KMS-11 (cell line): ENCODE results near the gene RECQL5.
A peak's percentile ranks its signal among the peaks of the same experiment; 100 is the strongest.

Source experiments
- H2AFZ ChIP-seq: fragments of 200-600 bp; sonication (generic); 2 replicates; pipeline ENCODE4 v1.6.1; 2016; ENCODE audit warnings: antibody characterized with exemption, mixed run types, low read depth
- H3K27ac ChIP-seq: fragments of 200-600 bp; sonication (generic); 2 replicates; pipeline ENCODE4 v1.6.1; 2016; ENCODE audit warnings: mild to moderate bottlenecking, mixed run types
- H3K27me3 ChIP-seq: fragments of 200-600 bp; sonication (generic); 2 replicates; pipeline ENCODE4 v1.6.1; 2017; ENCODE audit warnings: mild to moderate bottlenecking, low read depth, mixed run types, moderate library complexity; ENCODE audit not compliant: insufficient read depth
- H3K36me3 ChIP-seq: fragments of 200-600 bp; sonication (generic); 2 replicates; pipeline ENCODE4 v1.6.1; 2017; ENCODE audit warnings: mild to moderate bottlenecking, mixed run types; ENCODE audit not compliant: insufficient read depth
- H3K4me1 ChIP-seq: fragments of 200-600 bp; sonication (generic); 2 replicates; pipeline ENCODE4 v1.6.1; 2016; ENCODE audit warnings: mild to moderate bottlenecking, low read depth, mixed run types; ENCODE audit not compliant: poor library complexity, severe bottlenecking
- H3K4me2 ChIP-seq: fragments of 200-600 bp; sonication (generic); 2 replicates; pipeline ENCODE4 v1.7.0; 2016; ENCODE audit warnings: mild to moderate bottlenecking, mixed run types
- H3K4me3 ChIP-seq: fragments of 200-600 bp; sonication (generic); IDR thresholded peaks from 2 replicates; pipeline ENCODE4 v1.6.1; 2017; ENCODE audit warnings: low read depth, low read length, mixed read lengths; ENCODE audit not compliant: insufficient read depth
- H3K79me2 ChIP-seq: fragments of 200-600 bp; sonication (generic); 2 replicates; pipeline ENCODE4 v1.6.1; 2016; ENCODE audit warnings: low read depth, mixed run types; ENCODE audit not compliant: insufficient read depth
- H3K9ac ChIP-seq: fragments of 200-600 bp; sonication (generic); 2 replicates; pipeline ENCODE4 v1.6.1; 2016; ENCODE audit warnings: mild to moderate bottlenecking, mixed run types
- H4K20me1 ChIP-seq: fragments of 200-600 bp; sonication (generic); 2 replicates; pipeline ENCODE4 v1.6.1; 2016; ENCODE audit warnings: mild to moderate bottlenecking, mixed run types; ENCODE audit not compliant: insufficient read depth
- CTCF ChIP-seq: fragments of 200-600 bp; sonication (generic); conservative IDR thresholded peaks from 2 replicates; pipeline ENCODE4 v1.6.1; 2017; ENCODE audit warnings: low read depth, mild to moderate bottlenecking, antibody characterized with exemption, low read length, moderate library complexity, mixed read lengths

Gene RECQL5

GRCh38 chr17:75591722-75592302 is 75.1 kb downstream of the RECQL5 start:
- no peak overlapping the region for H3K4me2 ChIP-seq
- H3K4me1 ChIP-seq: no peaks in the 10 kb centered on the region
- no peak overlapping the region for H3K4me3 ChIP-seq
- no peak overlapping the region for H3K9ac ChIP-seq
- peaks cover 65% of the 10 kb centered on the region; the same call in 1 of the 2 replicates for H3K27me3 ChIP-seq
- H4K20me1 ChIP-seq: no peaks in the 10 kb centered on the region
- no peak overlapping the region for H2AFZ ChIP-seq
- no peak overlapping the region for H3K27ac ChIP-seq
- H3K79me2 ChIP-seq: no peaks in the 10 kb centered on the region
- H3K36me3 ChIP-seq: no peaks in the 10 kb centered on the region
- no peak for TF ChIP-seq CTCF

- no peak overlapping the region for H3K4me3 ChIP-seq
- H3K9ac ChIP-seq: no peak overlapping the region
- no peaks in the 10 kb centered on the region for H4K20me1 ChIP-seq
- TF ChIP-seq CTCF: no peak
- no peak overlapping the region for H2AFZ ChIP-seq
- no peak overlapping the region for H3K4me2 ChIP-seq
- H3K79me2 ChIP-seq: no peaks in the 10 kb centered on the region
- no peaks in the 10 kb centered on the region for H3K36me3 ChIP-seq
- peaks cover 63% of the 10 kb centered on the region; the same call in 1 of the 2 replicates for H3K27me3 ChIP-seq
- no peaks in the 10 kb centered on the region for H3K4me1 ChIP-seq
- no peak overlapping the region for H3K27ac ChIP-seq
Measured at GRCh38 chr17:75590849-75591721, 75.9 kb downstream of the RECQL5 start.

- Histone ChIP-seq H3K79me2 (no peaks in the 10 kb centered on the region), H3K4me2 (no peak overlapping the region), H3K4me3 (no peak overlapping the region), H2AFZ (no peak overlapping the region), H3K4me1 (no peaks in the 10 kb centered on the region), H3K36me3 (no peaks in the 10 kb centered on the region), H4K20me1 (no peaks in the 10 kb centered on the region), H3K9ac (no peak overlapping the region), H3K27me3 (peaks cover 58% of the 10 kb centered on the region; the same call in 1 of the 2 replicates), H3K27ac (no peak overlapping the region)
- TF ChIP-seq CTCF: no peak
Measured at GRCh38 chr17:75590314-75590761, 76.6 kb downstream of the RECQL5 start.

- no peak overlapping the region for H3K27ac ChIP-seq
- H4K20me1 ChIP-seq: no peaks in the 10 kb centered on the region
- TF ChIP-seq CTCF: no peak
- no peaks in the 10 kb centered on the region for H3K79me2 ChIP-seq
- H3K36me3 ChIP-seq: no peaks in the 10 kb centered on the region
- peaks cover 54% of the 10 kb centered on the region; the same call in 1 of the 2 replicates for H3K27me3 ChIP-seq
- H2AFZ ChIP-seq: peak overlapping the region; percentile 73; the same call in 1 of the 2 replicates
- H3K4me2 ChIP-seq: no peak overlapping the region; the same call in 1 of the 2 replicates
- H3K4me1 ChIP-seq: no peaks in the 10 kb centered on the region
- no peak overlapping the region for H3K9ac ChIP-seq
- no peak overlapping the region for H3K4me3 ChIP-seq
Measured at GRCh38 chr17:75589919-75590303, 77.0 kb downstream of the RECQL5 start.
